ENCODE results near the gene RNF217.
"Not testable (repeated sequence)": the region's sequence is repeated elsewhere in the genome, so short reads cannot be mapped to it uniquely, and the experiment has no call there.

RNF217 gene

GRCh38 chr6:124961777-124962638 lies at the start of gene RNF217:
Gene RNF217, plus strand, starts transcription at chr6:124962437. Its CDS starts 108 bp downstream, at chr6:124962545.
- DNase-seq (ENCODE audit: low read depth) = no peak

GRCh38 chr6:124913056-124913455 lies 49.2 kb upstream of the RNF217 start:
- DNase-seq (ENCODE audit: low read depth) = no peak

GRCh38 chr6:124917769-124918168 lies 44.5 kb upstream of the RNF217 start:
- no peak for DNase-seq (ENCODE audit: low read depth)

GRCh38 chr6:124919703-124920102 lies 42.5 kb upstream of the RNF217 start:
- DNase-seq (ENCODE audit: low read depth) = not testable (repeated sequence)

GRCh38 chr6:124924333-124924759 lies 37.9 kb upstream of the RNF217 start:
- no peak for DNase-seq (ENCODE audit: low read depth)

- DNase-seq (ENCODE audit: low read depth) = no peak
Measured at GRCh38 chr6:124926435-124926834, 35.8 kb upstream of the RNF217 start.

GRCh38 chr6:124927806-124928205 lies 34.4 kb upstream of the RNF217 start:
- no peak for DNase-seq (ENCODE audit: low read depth)

- no peak for DNase-seq (ENCODE audit: low read depth)
Measured at GRCh38 chr6:124928851-124929250, 33.4 kb upstream of the RNF217 start.

- DNase-seq (ENCODE audit: low read depth) = no peak
Measured at GRCh38 chr6:124937645-124938044, 24.6 kb upstream of the RNF217 start.

- no peak for DNase-seq (ENCODE audit: low read depth)
Measured at GRCh38 chr6:124941259-124941658, 21.0 kb upstream of the RNF217 start.

- no peak for DNase-seq (ENCODE audit: low read depth)
Measured at GRCh38 chr6:124943658-124944057, 18.6 kb upstream of the RNF217 start.

GRCh38 chr6:124947971-124948451 lies 14.2 kb upstream of the RNF217 start:
- no peak for DNase-seq (ENCODE audit: low read depth)

GRCh38 chr6:124949706-124950105 lies 12.5 kb upstream of the RNF217 start:
- no peak for DNase-seq (ENCODE audit: low read depth)

- DNase-seq (ENCODE audit: low read depth) = no peak
Measured at GRCh38 chr6:124953808-124954207, 8.4 kb upstream of the RNF217 start.

GRCh38 chr6:124955108-124955856 lies 7.0 kb upstream of the RNF217 start:
- DNase-seq (ENCODE audit: low read depth) = no peak

GRCh38 chr6:124956018-124956417 lies 6.2 kb upstream of the RNF217 start:
- no peak for DNase-seq (ENCODE audit: low read depth)

- DNase-seq (ENCODE audit: low read depth) = no peak
Measured at GRCh38 chr6:124958149-124958548, 4.1 kb upstream of the RNF217 start.

GRCh38 chr6:124958759-124959354 lies 3.4 kb upstream of the RNF217 start:
- no peak for DNase-seq (ENCODE audit: low read depth)

GRCh38 chr6:124960757-124961463 lies 1.3 kb upstream of the RNF217 start:
- DNase-seq (ENCODE audit: low read depth) = no peak

GRCh38 chr6:124961464-124961776 lies 817 bp upstream of the RNF217 start:
- DNase-seq (ENCODE audit: low read depth) = no peak

GRCh38 chr6:124962639-124963415 lies 590 bp downstream of the RNF217 start:
- DNase-seq (ENCODE audit: low read depth) = no peak

All from stimulated activated CD8-positive, alpha-beta memory T cell treated with anti-CD3 and anti-CD28 coated beads, Interleukin-12 subunit alpha, Interleukin-12 subunit beta, amount 100 ng/mL, for 1 hour (primary cell).